Measurements from ENCODE around the gene PSPH.
A peak's percentile ranks its signal among the peaks of the same experiment; 100 is the strongest.
"Not testable (repeated sequence)": the region's sequence is repeated elsewhere in the genome, so short reads cannot be mapped to it uniquely, and the experiment has no call there.

PSPH gene

DNA sequence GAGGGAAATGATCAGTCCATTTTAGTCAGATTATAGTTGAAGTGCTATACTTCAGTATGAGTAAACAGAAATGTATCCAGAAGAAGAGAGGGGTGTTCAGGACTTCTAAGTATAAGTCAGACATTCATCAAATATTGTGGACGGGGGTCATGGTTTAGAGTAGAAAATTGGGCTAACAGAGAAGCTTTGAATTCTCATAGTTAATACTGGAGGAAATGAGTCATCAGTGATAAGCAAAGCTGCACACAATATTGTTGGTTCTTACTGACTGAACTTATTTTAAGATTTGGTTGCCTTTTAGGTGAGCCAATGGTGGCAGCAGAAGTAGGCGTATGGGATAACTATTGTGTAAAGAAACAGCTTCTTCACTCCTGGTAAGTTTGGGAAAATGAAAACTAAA, 11.1 kb upstream of the PSPH start:
- DNase-seq (ENCODE audit: low spot score), result peak; percentile 55

- DNase-seq (ENCODE audit: low spot score), result no peak
Observed at GRCh38 chr7:56053993-56054392, 2.7 kb upstream of the PSPH start.

DNA sequence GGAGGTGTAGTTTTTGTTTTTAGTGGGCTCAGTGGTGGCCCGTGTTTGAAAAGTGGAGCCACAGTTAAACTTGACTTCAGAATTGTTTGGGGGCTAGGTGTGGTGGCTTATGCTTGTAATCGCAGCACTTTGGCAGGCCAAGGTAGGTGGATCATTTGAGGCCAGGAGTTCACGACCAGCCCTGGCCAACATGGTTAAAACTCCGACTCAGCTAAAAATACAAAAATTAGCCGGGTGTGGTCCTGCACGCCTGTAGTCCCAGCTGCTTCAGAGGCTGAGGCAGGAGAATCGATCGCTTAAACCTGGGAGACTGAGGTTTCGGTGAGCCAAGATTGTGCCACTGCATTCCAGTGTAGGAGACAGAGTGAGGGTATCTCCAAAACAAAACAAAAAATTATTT, 2.1 kb upstream of the PSPH start:
- no peak for DNase-seq (ENCODE audit: low spot score)

- DNase-seq (ENCODE audit: low spot score), result no peak
Observed at GRCh38 chr7:56051053-56051338, 248 bp downstream of the PSPH start.

DNA sequence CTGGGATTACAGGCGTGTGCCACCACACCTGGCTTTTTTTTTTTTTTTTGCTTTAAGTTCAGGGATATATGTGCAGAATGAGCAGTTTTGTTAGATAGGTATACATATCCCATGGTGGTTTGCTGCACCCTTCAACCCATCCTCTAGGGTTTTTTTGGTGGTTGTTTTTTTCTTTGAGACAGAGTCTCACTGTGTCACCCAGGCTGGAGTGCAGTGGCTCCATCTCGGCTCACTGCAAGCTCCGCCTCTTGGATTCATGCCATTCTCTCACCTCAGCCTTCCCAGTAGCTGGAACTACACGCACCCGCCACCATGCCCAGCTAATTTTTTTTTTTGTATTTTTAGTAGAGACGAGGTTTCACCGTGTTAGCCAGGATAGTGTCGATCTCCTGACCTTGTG, 2.5 kb downstream of the PSPH start:
- peak; percentile 59 for DNase-seq (ENCODE audit: low spot score)

DNA sequence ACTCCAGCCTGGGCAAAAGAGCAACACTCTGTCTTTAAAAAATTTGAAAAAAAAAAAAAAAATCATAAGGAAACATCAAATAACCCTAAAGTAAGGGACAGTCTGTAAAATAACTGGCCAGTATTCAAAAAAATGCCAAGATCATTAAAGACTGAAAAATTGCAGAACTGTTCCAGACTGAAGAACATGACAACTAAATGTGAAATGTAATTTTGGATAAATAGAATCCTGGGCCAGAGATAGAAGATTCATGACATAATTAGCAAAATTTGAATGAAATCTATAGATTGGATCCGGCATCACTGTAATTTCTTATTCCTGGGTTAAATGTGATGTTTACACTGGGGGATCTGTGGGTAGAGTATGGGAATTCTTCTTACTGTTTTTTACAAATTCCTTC, 3.0 kb downstream of the PSPH start:
- no peak for DNase-seq (ENCODE audit: low spot score)

DNA sequence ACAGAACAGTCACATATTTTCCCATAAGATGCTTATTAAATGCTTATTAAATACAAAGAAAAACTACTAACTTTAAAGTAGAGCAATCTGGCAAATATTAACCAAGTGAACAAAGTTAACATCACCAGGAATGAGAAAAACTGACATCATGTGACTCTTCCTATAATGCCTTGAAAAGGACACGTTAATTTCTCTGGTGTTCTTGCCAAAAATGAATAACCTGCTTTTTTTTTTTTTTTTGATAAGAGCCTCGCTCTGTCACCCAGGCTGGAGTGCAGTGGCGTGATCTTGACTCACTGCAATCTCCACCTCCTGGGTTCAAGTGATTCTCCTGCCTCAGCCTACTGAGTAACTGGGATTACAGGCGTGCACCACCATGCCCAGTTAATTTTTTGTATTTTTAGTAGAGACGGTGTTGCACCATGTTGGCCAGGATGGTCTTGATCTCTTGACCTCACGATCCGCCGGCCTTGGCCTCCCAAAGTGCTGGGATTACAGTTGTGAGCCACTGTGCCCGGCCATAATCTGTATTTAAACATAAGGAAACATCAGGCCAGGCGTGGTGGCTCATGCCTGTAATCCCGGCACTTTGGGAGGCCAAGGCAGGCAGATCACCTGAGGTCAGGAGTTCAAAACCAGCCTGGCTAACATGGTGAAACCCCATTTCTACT, 3.7 kb downstream of the PSPH start:
- DNase-seq (ENCODE audit: low spot score), result peak; percentile 83

DNA sequence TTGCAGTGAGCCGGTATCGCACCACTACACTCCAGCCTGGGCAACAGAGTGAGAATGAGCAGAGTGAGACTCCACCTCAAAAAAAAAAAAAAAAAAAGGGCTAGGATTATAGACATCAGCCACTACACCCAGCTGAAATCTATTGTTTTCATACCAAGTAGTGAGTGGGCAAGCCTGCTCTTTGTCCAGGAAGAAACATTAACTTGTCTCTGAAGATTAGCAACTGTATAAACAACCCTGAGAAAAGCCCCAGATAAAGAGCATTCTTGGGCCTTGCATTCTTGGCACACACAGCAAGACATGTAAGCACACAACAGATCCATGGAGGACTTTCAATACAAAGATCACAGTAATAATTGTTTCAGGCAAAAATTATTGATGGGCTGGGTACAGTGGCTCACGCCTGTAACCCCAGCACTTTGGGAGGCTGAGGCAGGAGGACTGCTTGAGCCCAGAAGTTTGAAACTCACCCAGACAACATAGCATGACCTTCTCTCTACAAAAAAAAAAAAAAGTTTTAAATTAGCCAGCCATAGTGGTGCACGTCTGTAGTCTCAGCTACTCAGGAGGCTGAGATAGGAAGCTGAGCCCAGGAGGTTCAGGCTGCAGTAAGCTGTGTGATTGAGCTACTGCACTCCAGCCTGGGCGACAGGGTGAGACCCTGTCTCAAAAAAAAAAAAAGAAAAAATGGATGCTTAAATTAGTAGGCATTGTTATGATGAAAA, 4.4 kb downstream of the PSPH start:
- peak; percentile 82 for DNase-seq (ENCODE audit: low spot score)

- DNase-seq (ENCODE audit: low spot score), result not testable (repeated sequence)
Observed at GRCh38 chr7:56045758-56046157, 5.5 kb downstream of the PSPH start.

DNA sequence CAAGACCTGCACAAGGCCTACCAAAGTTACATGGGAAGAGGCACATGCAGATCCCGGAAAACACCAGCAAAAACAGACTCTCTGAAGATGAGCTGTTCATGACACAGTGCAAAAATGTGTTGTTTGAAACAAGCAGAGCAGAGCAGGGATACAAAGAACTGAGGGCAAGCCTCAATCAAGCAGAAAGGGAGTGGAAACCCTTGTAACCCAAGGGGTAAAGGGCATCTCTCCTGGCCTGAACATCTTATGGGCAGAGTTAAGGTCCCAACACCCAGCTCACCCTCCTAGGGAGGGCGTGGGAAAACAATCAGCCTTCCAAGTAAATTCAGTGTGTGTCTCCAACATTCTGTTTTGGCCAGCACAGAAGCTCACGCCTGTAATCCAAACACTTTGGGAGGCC, 10.5 kb downstream of the PSPH start:
- peak; percentile 69 for DNase-seq (ENCODE audit: low spot score)

DNA sequence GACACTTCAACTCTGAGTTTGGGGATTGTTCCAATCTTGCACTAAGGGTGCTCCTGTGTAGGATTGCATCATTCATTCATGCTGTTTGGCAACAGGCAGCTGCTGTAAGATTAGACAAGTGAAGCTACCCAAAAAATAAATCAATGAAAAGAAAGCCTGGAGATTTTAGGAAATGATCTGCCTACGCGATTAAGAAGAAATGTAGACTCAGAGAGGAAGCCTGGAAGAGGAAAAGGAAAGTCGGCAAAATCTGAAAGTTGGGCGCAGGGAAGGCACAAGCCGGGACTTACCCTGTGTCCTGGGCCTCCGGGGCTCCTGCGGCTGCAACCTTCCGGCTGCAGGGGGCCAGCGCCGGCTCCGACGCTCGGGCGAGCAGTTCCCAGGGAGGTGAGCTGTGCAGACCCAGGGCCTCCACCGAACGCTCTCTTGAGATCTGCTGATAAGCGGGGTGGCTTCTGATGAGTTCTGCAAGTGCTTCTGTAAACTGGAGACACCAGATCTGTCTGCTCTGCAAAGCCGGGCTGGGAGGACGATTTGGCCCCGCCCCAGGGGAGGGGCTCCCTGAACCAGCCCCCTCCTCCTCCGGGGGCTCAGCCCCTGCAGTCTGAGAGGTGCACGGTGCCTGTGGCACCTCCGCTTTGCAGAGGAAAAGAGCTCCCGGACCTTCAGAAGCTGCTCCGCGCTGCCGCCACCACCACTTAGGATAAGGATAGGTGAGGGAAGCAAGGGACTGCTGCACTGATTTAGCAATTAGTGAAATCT, 17.4 kb downstream of the PSPH start:
- DNase-seq (ENCODE audit: low spot score), result peak; percentile 79

- DNase-seq (ENCODE audit: low spot score), result not testable (repeated sequence)
Observed at GRCh38 chr7:56032578-56032977, 18.7 kb downstream of the PSPH start.

DNA sequence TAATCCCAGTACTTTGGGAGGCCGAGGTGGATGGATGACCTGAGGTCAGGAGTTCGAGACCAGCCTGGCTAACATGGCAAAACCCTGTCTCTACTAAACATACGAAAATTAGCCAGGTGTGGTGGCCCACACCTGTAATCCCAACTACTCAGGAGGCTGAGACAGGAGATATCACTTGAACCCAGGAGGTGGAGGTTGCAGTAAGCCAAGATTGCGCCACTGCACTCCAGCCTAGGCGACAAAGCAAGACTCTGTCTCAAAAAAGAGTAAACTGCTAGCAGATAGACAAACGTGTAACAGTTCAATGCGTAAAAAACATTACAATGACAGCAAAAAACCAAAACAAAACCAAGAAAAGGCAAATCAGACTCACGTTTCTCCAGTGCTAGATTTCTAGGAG, 19.7 kb downstream of the PSPH start:
- not testable (repeated sequence) for DNase-seq (ENCODE audit: low spot score)

GRCh38 chr7:56030340-56030739, 20.9 kb downstream of the PSPH start:
- no peak for DNase-seq (ENCODE audit: low spot score)

- DNase-seq (ENCODE audit: low spot score), result peak; percentile 69
Observed at GRCh38 chr7:56028942-56029630, 22.2 kb downstream of the PSPH start.

- no peak for DNase-seq (ENCODE audit: low spot score)
Observed at GRCh38 chr7:56026538-56026937, 24.7 kb downstream of the PSPH start.

DNA sequence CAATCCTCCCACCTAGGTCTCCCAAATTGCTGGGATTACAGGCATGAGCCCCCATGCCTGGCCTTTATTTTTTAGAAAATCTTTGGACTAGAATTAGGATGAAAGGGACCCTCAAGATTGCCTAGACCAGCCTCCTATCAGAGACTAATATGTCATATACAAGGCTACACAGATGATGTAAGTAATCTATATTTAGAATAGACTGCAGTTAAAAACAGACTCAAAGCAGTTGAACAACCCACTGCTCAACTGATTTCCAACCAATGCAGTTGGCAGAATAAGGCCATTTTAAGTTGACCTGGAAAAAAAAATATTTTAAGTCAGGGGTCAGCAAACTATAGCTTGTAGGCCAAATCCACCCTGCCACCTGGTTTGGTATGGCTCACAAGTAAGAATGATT, 27.7 kb downstream of the PSPH start:
- DNase-seq (ENCODE audit: low spot score), result no peak

DNA sequence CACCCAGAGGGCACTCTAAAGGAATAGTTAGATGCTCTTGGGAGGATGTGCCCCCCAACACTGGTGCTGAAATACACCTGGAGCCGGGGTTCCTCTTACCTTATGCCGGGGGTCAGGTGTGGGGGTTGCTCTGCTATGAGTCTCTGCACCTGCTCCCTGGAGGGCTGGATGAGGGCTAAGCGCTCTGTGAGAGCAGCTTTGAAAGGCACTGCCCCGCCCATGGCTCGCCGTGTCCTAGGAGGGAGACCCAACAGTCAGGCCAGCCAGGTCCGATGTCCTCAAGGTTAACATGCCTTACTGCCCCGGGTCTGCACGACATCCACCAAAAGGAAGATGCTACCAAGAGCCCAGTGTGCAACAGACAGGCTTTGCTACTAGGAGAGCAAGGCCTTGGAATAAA, 31.7 kb downstream of the PSPH start:
- no peak for DNase-seq (ENCODE audit: low spot score)

DNA sequence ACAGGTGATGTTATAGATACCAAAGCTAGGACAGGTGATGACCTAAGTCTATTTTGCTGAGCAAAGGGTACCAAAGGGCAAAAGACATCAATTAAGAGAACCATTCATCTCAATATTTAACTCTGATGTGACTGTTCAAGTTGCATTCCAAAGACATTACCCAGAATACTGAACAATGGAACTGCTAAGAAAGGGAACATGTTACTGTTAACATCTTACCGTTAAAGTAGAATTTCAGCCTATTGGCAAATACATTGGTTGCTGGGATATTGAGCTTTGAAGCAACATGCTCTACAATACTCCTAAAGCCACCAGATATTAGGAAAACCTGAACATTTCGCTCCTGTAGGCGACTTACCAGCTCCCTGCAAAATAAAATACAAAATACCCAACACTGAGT, 34.2 kb downstream of the PSPH start:
- not testable (repeated sequence) for DNase-seq (ENCODE audit: low spot score)

- DNase-seq (ENCODE audit: low spot score), result peak; percentile 22
Observed at GRCh38 chr7:56009695-56010094, 41.5 kb downstream of the PSPH start.

DNA sequence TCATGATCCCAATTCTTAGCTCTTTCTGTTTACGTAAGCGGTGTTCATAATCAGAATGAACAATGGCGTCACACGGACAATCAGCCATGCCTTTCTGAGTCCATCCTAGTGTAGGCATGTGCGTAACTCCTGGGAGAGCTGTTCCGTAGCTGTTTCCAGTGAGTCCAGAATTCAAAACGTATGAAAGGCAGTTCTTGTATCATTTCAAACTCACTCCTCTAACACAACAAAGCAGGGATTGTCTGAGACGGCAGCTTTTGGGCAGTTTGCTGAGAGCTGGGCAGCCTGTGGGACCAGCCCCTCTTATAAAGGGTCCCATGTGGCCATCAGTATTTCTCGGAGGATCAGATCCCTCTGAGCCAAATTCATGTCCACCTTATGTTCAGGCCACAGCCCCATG, 43.4 kb downstream of the PSPH start:
- no peak for DNase-seq (ENCODE audit: low spot score)

DNA sequence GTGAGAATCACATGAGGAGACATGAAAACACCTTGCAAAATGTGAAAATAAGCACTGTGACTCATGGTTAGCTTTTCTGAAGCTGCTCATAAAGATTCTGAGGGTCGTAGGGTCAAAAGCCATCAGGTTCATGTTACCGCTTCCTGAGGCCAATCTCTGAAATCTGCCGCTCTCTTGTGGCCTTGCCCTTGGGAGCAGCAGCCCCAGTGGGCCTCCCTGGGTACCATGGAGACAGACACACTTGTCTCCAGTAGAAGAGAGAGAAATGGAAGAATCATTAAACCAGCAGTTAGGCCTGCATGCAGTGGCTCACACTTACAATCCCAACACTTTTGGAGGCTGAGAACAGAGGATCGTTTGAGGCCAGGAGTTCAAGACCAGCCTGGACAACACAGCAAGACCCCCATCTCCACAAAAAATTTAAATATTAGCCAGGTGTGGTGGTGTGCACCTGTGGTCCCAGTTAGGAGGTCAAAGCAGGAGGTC, 44.0 kb downstream of the PSPH start:
- DNase-seq (ENCODE audit: low spot score), result no peak

DNA sequence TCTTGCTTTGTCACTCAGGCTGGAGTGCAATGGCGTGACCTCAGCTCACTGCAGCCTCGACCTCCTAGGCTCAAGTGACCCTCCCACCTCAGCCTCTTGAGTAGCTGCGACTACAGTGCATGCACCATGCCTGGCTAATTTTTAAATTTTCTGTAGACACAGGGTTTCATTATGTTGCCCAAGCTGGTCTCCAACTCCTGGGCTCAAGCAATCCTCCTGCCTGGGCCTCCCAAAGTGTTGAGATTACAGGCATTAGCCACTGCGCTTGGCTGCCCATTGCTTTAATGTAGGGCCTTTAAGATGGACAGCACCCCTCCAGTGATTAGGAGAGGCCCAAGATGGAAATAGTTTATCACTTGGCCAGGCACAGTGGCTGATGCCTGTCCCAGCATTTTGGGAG, 47.5 kb downstream of the PSPH start:
- no peak for DNase-seq (ENCODE audit: low spot score)

Measured in kidney tubule cell (primary cell).